DLD1 (cell line): ENCODE measurements around the gene CADM2.

Source experiments
- in situ Hi-C: cut with HindIII; loops from 2 replicates; pipeline ENCODE4 v1.10.0; 2017; ENCODE audit warnings: low sequenced_read_pairs

The CADM2 gene

DNA sequence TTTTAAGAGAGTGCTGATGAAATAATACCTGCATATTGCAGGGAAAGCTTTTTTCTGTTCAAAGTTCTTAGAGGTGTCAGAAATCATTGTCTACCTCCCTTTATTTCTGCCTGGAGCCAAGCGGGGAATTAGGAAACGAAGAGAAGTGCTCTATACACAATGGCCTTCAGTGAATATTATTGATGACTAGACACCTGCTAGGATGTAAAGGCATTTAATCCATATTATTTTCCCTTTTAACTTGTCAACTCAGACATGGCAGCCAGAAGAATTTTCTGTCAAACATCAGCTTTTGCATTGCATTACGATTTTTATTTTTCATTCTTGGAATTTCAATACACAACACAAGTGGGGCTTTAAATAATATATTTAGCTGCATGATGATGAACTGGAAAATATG lies 24.7 kb downstream of the CADM2 start:
- in situ Hi-C loops = no loop called here

DNA sequence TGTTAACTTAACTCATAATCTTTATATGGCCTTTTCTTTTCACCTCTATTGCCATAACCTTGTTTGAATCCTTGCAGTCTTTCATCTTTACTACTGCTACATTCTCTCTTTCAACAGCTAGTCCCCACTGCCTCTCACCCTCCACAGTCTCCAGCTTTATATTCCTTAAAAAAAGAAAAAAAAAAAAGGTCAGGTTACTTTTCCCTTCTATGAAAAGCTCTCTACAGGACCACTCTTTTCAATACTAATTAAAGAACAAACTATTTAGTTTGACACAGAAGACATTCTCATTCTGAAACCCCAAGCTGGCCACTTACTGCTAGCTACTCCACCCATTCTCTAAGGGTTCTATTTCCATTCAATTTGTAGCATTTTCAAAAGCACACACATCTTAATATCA lies 25.6 kb downstream of the CADM2 start:
- in situ Hi-C loops = no loop called here

- in situ Hi-C loops = no loop called here
Measured at GRCh38 chr3:84985795-84986194, 27.0 kb downstream of the CADM2 start.

GRCh38 chr3:84987706-84988504 lies 29.1 kb downstream of the CADM2 start:
- in situ Hi-C loops = no loop called here

- in situ Hi-C loops = no loop called here
Measured at GRCh38 chr3:84989102-84989501, 30.3 kb downstream of the CADM2 start.

- in situ Hi-C loops = no loop called here
Measured at GRCh38 chr3:84991422-84991900, 32.7 kb downstream of the CADM2 start.

DNA sequence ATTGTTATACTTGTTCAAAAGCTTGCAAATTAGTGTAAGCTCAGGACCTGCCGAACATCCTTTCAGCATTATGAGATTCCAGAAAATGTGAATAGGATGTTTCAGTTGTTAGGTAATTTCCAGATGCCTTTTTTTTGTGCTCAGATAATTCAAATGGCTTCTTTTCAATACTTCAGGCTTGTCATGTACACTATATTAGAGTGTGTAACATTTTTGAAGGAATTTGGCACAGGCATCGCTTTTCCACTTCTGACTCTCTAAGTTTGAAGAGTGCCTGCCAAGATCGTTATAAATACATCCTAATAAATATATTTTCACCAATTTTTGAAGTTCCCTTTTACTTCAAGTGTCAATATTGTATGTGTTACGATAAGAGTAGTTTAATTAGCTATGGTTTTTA lies 35.2 kb downstream of the CADM2 start:
- in situ Hi-C loops = no loop called here

GRCh38 chr3:84998545-84998944 lies 39.8 kb downstream of the CADM2 start:
- in situ Hi-C loops = no loop called here

DNA sequence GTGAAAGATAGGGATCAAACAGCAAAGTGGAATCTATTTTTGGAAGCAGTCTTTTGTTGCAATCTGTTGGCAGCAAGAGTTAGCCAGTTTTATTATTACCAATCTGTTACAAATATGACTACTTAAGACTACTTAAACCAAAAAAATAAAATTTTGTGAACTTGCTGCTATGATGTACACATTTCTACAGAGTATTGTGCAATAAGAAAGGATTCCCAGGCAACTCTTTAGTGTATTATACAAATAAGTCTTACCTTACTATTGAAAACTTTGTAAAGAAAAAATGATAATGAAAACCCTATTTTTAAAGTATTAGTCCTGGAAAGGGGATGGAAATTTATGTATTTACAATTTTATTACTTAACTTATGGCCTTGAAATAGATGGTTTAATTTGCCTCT lies 44.7 kb downstream of the CADM2 start:
- in situ Hi-C loops = no loop called here

- in situ Hi-C loops = no loop called here
Measured at GRCh38 chr3:85004147-85004546, 45.4 kb downstream of the CADM2 start.

DNA sequence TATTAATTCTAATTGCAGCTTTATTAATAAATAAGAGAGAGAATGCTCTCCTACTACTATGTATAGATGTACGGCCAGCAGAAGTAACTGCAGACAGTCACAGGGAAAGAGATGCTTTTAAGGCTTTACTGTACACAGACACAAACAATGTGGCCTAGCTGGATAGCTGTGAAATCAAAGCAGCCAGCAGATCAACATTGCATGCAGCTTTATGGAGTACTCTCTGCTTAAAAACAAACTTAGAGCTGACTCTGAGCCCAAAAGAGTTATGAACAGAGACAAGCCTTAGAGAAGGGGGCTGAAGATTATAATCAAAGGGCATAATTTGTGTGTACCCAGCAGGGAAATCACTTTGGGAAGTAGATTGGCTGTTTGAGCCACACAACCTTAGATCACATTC lies 47.2 kb downstream of the CADM2 start:
- in situ Hi-C loops = no loop called here

- in situ Hi-C loops = no loop called here
Measured at GRCh38 chr3:85007195-85008094, 48.7 kb downstream of the CADM2 start.

- in situ Hi-C loops = no loop called here
Measured at GRCh38 chr3:85020828-85021227, 62.0 kb downstream of the CADM2 start.

- in situ Hi-C loops = no loop called here
Measured at GRCh38 chr3:85030052-85030451, 71.3 kb downstream of the CADM2 start.

DNA sequence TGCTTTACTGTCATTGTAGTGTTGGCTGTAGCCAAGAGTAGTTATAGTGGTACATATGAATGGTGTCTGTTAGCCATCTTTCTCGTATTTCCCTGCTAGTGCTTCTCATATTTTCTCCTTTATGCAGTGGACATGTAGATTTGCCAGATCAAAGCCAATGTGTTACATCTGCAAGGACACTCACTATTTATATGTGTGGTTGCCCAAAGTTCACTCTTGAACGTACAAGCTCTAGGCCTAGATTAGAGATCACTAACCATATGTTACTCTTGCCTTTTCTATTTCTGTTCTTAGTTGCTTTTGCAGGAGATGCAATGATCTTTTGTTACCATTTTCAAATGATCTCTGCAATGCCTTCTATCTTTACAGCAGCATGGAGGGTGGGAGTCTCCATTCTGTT lies 78.4 kb downstream of the CADM2 start:
- in situ Hi-C loops = no loop called here

GRCh38 chr3:85041001-85041400 lies 82.2 kb downstream of the CADM2 start:
- in situ Hi-C loops = no loop called here

GRCh38 chr3:85041562-85042055 lies 82.8 kb downstream of the CADM2 start:
- in situ Hi-C loops = no loop called here

DNA sequence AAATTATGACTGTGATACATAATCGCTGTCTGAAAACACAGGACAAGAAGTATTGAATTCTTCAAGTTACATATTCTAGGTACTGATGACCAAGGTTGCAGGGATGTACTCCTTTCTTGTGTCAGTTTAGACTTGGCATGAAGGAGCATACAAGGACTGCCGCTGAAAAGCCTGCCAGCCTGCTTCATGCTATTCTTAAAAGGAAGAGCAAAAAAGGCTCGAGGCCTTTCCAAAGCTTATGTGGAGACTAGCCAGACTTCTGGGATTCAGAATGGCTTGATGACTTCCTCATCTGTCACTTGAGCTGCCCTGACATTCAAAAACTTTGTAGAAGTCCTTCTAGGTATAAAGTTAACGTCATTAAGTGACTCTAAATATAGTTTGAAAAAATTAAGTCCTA lies 92.0 kb downstream of the CADM2 start:
- in situ Hi-C loops = no loop called here

DNA sequence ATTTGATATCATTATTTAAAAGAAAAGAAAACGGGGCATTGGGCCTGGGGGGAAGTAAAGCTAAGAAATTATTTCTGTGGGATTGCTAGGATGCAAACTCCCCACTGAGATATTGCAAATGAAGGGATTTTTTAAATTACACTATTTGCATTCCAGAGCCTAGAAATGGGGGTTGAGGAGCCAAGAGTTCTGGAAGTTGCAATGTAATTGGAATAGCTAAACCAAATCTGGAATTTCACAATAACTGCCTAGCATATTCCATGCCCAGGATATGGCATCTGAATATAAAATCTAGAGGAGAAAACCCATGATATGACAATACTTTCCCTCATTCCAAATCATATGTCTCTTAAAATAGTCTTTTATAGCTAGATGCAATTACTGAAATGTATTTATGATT lies 93.0 kb downstream of the CADM2 start:
- in situ Hi-C loops = no loop called here

DNA sequence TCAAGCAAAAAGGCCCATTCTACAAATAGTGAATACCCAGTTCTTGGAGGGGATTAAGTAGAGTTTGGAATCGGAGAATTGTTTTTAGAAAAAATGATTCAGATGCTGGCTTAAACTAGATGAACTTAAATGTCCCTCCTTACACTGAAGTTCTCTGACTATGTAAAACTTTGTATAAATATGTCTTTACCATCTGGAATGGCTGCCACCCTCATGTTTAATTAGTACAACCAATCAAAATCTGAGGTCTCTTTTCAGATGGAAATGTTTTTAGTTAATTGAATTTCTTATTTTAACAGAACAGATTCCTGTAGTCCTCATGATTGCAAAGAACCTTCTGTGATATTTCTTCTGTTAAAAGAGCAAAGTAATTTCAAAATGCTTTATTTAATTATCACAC lies 94.8 kb downstream of the CADM2 start:
- in situ Hi-C loops = no loop called here

DNA sequence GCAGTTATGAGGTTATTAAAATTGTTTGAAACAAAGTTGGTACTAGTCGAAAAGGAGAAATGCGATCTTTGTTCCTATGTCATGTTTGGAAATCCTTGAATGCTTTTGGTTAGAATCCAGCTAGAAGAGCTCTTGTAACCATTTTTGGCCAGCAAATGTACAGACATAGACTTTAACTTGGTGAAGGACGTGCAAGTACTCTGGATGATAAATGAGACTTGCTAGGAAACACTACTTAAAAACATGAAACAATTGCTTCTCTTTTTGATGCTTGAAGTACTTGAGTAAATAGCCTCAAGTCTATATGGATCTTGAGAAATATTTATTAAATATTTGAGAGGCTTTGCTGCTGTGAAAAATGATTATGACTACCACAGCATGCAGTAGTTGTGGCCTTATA lies 95.8 kb downstream of the CADM2 start:
- in situ Hi-C loops = no loop called here

- in situ Hi-C loops = no loop called here
Measured at GRCh38 chr3:85068911-85069310, 110.1 kb downstream of the CADM2 start.
